ENCODE measurements around the gene CHD6.

GRCh38 chr20:41650231-41650948 lies 32.2 kb upstream of the CHD6 start:
- TF ChIP-seq, protein P1, sequence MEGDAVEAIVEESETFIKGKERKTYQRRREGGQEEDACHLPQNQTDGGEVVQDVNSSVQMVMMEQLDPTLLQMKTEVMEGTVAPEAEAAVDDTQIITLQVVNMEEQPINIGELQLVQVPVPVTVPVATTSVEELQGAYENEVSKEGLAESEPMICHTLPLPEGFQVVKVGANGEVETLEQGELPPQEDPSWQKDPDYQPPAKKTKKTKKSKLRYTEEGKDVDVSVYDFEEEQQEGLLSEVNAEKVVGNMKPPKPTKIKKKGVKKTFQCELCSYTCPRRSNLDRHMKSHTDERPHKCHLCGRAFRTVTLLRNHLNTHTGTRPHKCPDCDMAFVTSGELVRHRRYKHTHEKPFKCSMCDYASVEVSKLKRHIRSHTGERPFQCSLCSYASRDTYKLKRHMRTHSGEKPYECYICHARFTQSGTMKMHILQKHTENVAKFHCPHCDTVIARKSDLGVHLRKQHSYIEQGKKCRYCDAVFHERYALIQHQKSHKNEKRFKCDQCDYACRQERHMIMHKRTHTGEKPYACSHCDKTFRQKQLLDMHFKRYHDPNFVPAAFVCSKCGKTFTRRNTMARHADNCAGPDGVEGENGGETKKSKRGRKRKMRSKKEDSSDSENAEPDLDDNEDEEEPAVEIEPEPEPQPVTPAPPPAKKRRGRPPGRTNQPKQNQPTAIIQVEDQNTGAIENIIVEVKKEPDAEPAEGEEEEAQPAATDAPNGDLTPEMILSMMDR (IDR thresholded peaks at IDR 0.05; ENCODE audit: low read length), result no peak
- no peak for TF ChIP-seq EZH2 (IDR thresholded peaks at IDR 0.05; ENCODE audit: borderline replicate concordance, low read length)

Measured in OCI-LY1 (cell line).